Uterus (tissue), 4 donors: ENCODE data around the gene ELK3. TPM values are rescaled to one million over a fixed set of nuclear protein-coding genes. Genes with fewer than 3 reads are reported as not detected.

Experiments used
- DNase-seq, 2 donors: peaks; one replicate each; pipeline ENCODE4 v3.0.0-alpha.2; 2019 to 2020
- H3K27ac ChIP-seq, 2 donors: fragments of 200-600 bp; sonication (generic); 1 replicate in 1 of 2; 2 replicates in 1 of 2; pipeline ENCODE4 v1.5.1; 2016 to 2018
- H3K27me3 ChIP-seq, 2 donors: fragments of 200-600 bp; sonication (generic); one replicate each; pipeline ENCODE4 v1.5.1; 2018 to 2019; ENCODE audit warnings: control low read depth in 1 of 2
- H3K36me3 ChIP-seq, 2 donors: fragments of 200-600 bp; sonication (generic); one replicate each; pipeline ENCODE4 v1.5.1; 2019; ENCODE audit warnings: control low read depth in 1 of 2
- H3K4me1 ChIP-seq, 2 donors: fragments of 200-600 bp; sonication (generic); one replicate each; pipeline ENCODE4 v1.5.1; 2018 to 2019; ENCODE audit warnings: control low read depth in 1 of 2
- H3K4me3 ChIP-seq, 2 donors: fragments of 200-600 bp; sonication (generic); 1 replicate in 1 of 2; 2 replicates in 1 of 2; pipeline ENCODE4 v1.5.1; 2018 to 2019; ENCODE audit warnings: mild to moderate bottlenecking in 1 of 2
- H3K9me3 ChIP-seq, 2 donors: fragments of 200-600 bp; sonication (generic); one replicate each; pipeline ENCODE4 v1.5.1; 2019; ENCODE audit warnings: control low read depth in 1 of 2
- CTCF ChIP-seq, 4 experiments: fragments of 200-600 bp in 2 of 4; fragments of 450-650 bp in 2 of 4; sonication (generic) in 2 of 4; IDR thresholded peaks; one replicate each; pipeline ENCODE4 v1.5.1; 2016 to 2019; ENCODE audit warnings: antibody characterized with exemption in 4 of 4, mild to moderate bottlenecking in 2 of 4, moderate library complexity in 1 of 4
- POLR2A ChIP-seq, 2 donors: fragments of 450-650 bp; IDR thresholded peaks; one replicate each; pipeline ENCODE4 v1.6.1; 2016; ENCODE audit warnings: antibody characterized with exemption in 2 of 2, mild to moderate bottlenecking in 1 of 2, moderate library complexity in 1 of 2
- intact Hi-C: fragments of 100-400 bp; cut with DNase I; formaldehyde crosslinking; loops from one replicate; pipeline ENCODE4 v1.15.1; 2023; ENCODE audit warnings: low total_unique reads
- total RNA-seq, 4 donors: library from RNA; depleted of rRNA in 3 of 4; stranded (reverse); fragments of >200 nt in 3 of 4; gene quantifications; one replicate each; pipeline versions ENCODE4 v1.1.0 to v1.2.4, GENCODE V29; 2014 to 2023
- donor health status: DM: yes; HTN: yes; CAD: no.

ELK3 gene
- total RNA-seq, 4 donors from 2014 or later = 36.8 to 81.1 (median 44.9) TPM

- intact Hi-C loops = no loop called here
- no peak overlapping the region for H3K4me3 ChIP-seq
- no peak overlapping the region for H3K27ac ChIP-seq
- no peaks in the 10 kb centered on the region for H3K4me1 ChIP-seq
- H3K9me3 ChIP-seq = no peaks in the 10 kb centered on the region
- DNase-seq = no peak
- TF ChIP-seq POLR2A (IDR thresholded peaks at IDR 0.05) (no peak), CTCF (IDR thresholded peaks at IDR 0.05) (no peak)
- no peaks in the 10 kb centered on the region for H3K36me3 ChIP-seq
- H3K27me3 ChIP-seq = no peaks in the 10 kb centered on the region
These were observed 39.0 kb upstream of the ELK3 start for GRCh38 chr12:96155181-96155580.

- Histone ChIP-seq H3K4me1 (no peaks in the 10 kb centered on the region), H3K27ac (no peak overlapping the region), H3K4me3 (no peak overlapping the region), H3K9me3 (no peaks in the 10 kb centered on the region), H3K27me3 (no peaks in the 10 kb centered on the region), H3K36me3 (no peaks in the 10 kb centered on the region)
- intact Hi-C loops = no loop called here
- TF ChIP-seq POLR2A (IDR thresholded peaks at IDR 0.05) (no peak), CTCF (IDR thresholded peaks at IDR 0.05) (no peak)
- DNase-seq = no peak
These were observed 38.4 kb upstream of the ELK3 start for GRCh38 chr12:96155781-96156180.

- no peak overlapping the region for H3K27ac ChIP-seq
- no peaks in the 10 kb centered on the region for H3K27me3 ChIP-seq
- H3K4me1 ChIP-seq = no peaks in the 10 kb centered on the region
- no peak overlapping the region for H3K4me3 ChIP-seq
- TF ChIP-seq CTCF (IDR thresholded peaks at IDR 0.05) (no peak), POLR2A (IDR thresholded peaks at IDR 0.05) (no peak)
- intact Hi-C loops = no loop called here
- H3K36me3 ChIP-seq = no peaks in the 10 kb centered on the region
- no peaks in the 10 kb centered on the region for H3K9me3 ChIP-seq
- DNase-seq = no peak
These were observed 38.0 kb upstream of the ELK3 start for GRCh38 chr12:96156211-96156610.

- TF ChIP-seq CTCF (IDR thresholded peaks at IDR 0.05) (no peak), POLR2A (IDR thresholded peaks at IDR 0.05) (no peak)
- Histone ChIP-seq H3K4me3 (no peak overlapping the region), H3K27me3 (no peaks in the 10 kb centered on the region), H3K4me1 (no peaks in the 10 kb centered on the region), H3K27ac (no peak overlapping the region), H3K36me3 (no peaks in the 10 kb centered on the region), H3K9me3 (no peaks in the 10 kb centered on the region)
- DNase-seq = no peak
- intact Hi-C loops = no loop called here
These were observed 36.7 kb upstream of the ELK3 start for GRCh38 chr12:96157427-96157826.

GRCh38 chr12:96164951-96165811 lies 29.0 kb upstream of the ELK3 start:
- Histone ChIP-seq H3K4me3 (no peak overlapping the region), H3K36me3 (no peaks in the 10 kb centered on the region), H3K4me1 (no peaks in the 10 kb centered on the region), H3K9me3 (no peaks in the 10 kb centered on the region), H3K27me3 (no peaks in the 10 kb centered on the region), H3K27ac (peak overlapping the region; percentile 59 to 64)
- intact Hi-C loops = loop anchor here (10.0 kb wide), 1 partner anchor 90 kb away; no protein-coding TSS in a partner anchor
- peak in 1 of 2 donors; percentile 47 for DNase-seq
- TF ChIP-seq CTCF (IDR thresholded peaks at IDR 0.05) (no peak), POLR2A (IDR thresholded peaks at IDR 0.05) (peak in 1 of 2 donors; percentile 13)
